Measurements from ENCODE around the gene LGALS3BP. TPM values are rescaled to one million over a fixed set of nuclear protein-coding genes. Genes with fewer than 3 reads are reported as not detected.

Gene LGALS3BP
- polyA plus RNA-seq, 4 donors, result 181 to 361 (median 290) TPM

- 14 to 27% (median 18%) methylated on average over 6 of the region's 6 CpGs for WGBS, 3 donors
- no peak overlapping the region for H3K4me3 ChIP-seq (ENCODE audit: low read depth in 1 of 3, low read length in 3 of 3)
- DNase-seq (peak; percentile 64 to 73), FAIRE-seq (no peak)
- H3K4me1 ChIP-seq (ENCODE audit: control insufficient read depth in 3 of 3, insufficient read depth in 2 of 3, low read depth in 1 of 3, low read length in 2 of 3), result peaks cover 0 to 14% (median 0%) of the 10 kb centered on the region in 3 donors
- no peaks in the 10 kb centered on the region for H3K9me3 ChIP-seq (ENCODE audit: control insufficient read depth in 2 of 2, insufficient read depth in 1 of 2, low read depth in 1 of 2, low read length in 1 of 2)
- H3K27me3 ChIP-seq (ENCODE audit: control insufficient read depth in 3 of 3, insufficient read depth in 3 of 3, low read length in 3 of 3), result no peaks in the 10 kb centered on the region
- peak overlapping the region; percentile 41 to 88 (median 56) for H3K27ac ChIP-seq (ENCODE audit: low read depth in 1 of 3, low read length in 2 of 3)
- H3K36me3 ChIP-seq (ENCODE audit: control insufficient read depth in 3 of 3, insufficient read depth in 2 of 3, low read depth in 1 of 3, low read length in 3 of 3), result peaks cover 6 to 15% (median 10%) of the 10 kb centered on the region in 3 donors
Observed at GRCh38 chr17:78986048-78986648, 6.4 kb upstream of the LGALS3BP start.

- Histone ChIP-seq H3K4me1 (ENCODE audit: control insufficient read depth in 3 of 3, insufficient read depth in 2 of 3, low read depth in 1 of 3, low read length in 2 of 3) (peaks cover 0 to 21% (median under 1%) of the 10 kb centered on the region in 3 donors), H3K4me3 (ENCODE audit: low read depth in 1 of 3, low read length in 3 of 3) (no peak overlapping the region), H3K9me3 (ENCODE audit: control insufficient read depth in 2 of 2, insufficient read depth in 1 of 2, low read depth in 1 of 2, low read length in 1 of 2) (no peaks in the 10 kb centered on the region), H3K27me3 (ENCODE audit: control insufficient read depth in 3 of 3, insufficient read depth in 3 of 3, low read length in 3 of 3) (no peaks in the 10 kb centered on the region), H3K36me3 (ENCODE audit: control insufficient read depth in 3 of 3, insufficient read depth in 2 of 3, low read depth in 1 of 3, low read length in 3 of 3) (peaks cover 0 to 7% (median 5%) of the 10 kb centered on the region in 3 donors), H3K27ac (ENCODE audit: low read depth in 1 of 3, low read length in 2 of 3) (peak overlapping the region in 1 of 3 donors; percentile 54)
- no peak for DNase-seq
- FAIRE-seq, result no peak
- 88 to 92% (median 89%) methylated on average over 5 of the region's 5 CpGs for WGBS, 3 donors
Observed at GRCh38 chr17:78985395-78985794, 5.7 kb upstream of the LGALS3BP start.

- 87 to 91% (median 88%) methylated on average over 16 of the region's 16 CpGs for WGBS, 3 donors
- FAIRE-seq (no peak), DNase-seq (no peak)
- Histone ChIP-seq H3K4me3 (ENCODE audit: low read depth in 1 of 3, low read length in 3 of 3) (no peak overlapping the region), H3K36me3 (ENCODE audit: control insufficient read depth in 3 of 3, insufficient read depth in 2 of 3, low read depth in 1 of 3, low read length in 3 of 3) (peaks cover 0 to 23% (median 0%) of the 10 kb centered on the region in 3 donors), H3K9me3 (ENCODE audit: control insufficient read depth in 2 of 2, insufficient read depth in 1 of 2, low read depth in 1 of 2, low read length in 1 of 2) (no peaks in the 10 kb centered on the region), H3K27me3 (ENCODE audit: control insufficient read depth in 3 of 3, insufficient read depth in 3 of 3, low read length in 3 of 3) (no peaks in the 10 kb centered on the region), H3K27ac (ENCODE audit: low read depth in 1 of 3, low read length in 2 of 3) (peak overlapping the region in 2 of 3 donors; percentile 21 to 92), H3K4me1 (ENCODE audit: control insufficient read depth in 3 of 3, insufficient read depth in 2 of 3, low read depth in 1 of 3, low read length in 2 of 3) (peaks cover 0 to 49% (median 8%) of the 10 kb centered on the region in 3 donors)
Observed at GRCh38 chr17:78981010-78981888, 1.5 kb upstream of the LGALS3BP start.

- FAIRE-seq, result no peak
- WGBS, 3 donors, result 66 to 73% (median 69%) methylated on average over 7 to 8 of the region's 8 CpGs
- H3K9me3 ChIP-seq (ENCODE audit: control insufficient read depth in 2 of 2, insufficient read depth in 1 of 2, low read depth in 1 of 2, low read length in 1 of 2), result no peaks in the 10 kb centered on the region
Observed at GRCh38 chr17:78980624-78980972, 875 bp upstream of the LGALS3BP start.

GRCh38 chr17:78977997-78978973 is 1.4 kb downstream of the LGALS3BP start:
- WGBS, 3 donors, result 21 to 57% (median 34%) methylated on average over 20 to 21 of the region's 21 CpGs
- H3K27ac ChIP-seq (ENCODE audit: low read depth in 1 of 3, low read length in 2 of 3), result peak overlapping the region in 1 of 3 donors; percentile 46
- H3K27me3 ChIP-seq (ENCODE audit: control insufficient read depth in 3 of 3, insufficient read depth in 3 of 3, low read length in 3 of 3), result no peaks in the 10 kb centered on the region
- FAIRE-seq (no peak), DNase-seq (peak in 1 of 2 donors; percentile 53)
- H3K4me3 ChIP-seq (ENCODE audit: low read depth in 1 of 3, low read length in 3 of 3), result peak overlapping the region; percentile 17 to 51 (median 48)
- no peaks in the 10 kb centered on the region for H3K9me3 ChIP-seq (ENCODE audit: control insufficient read depth in 2 of 2, insufficient read depth in 1 of 2, low read depth in 1 of 2, low read length in 1 of 2)
- H3K4me1 ChIP-seq (ENCODE audit: control insufficient read depth in 3 of 3, insufficient read depth in 2 of 3, low read depth in 1 of 3, low read length in 2 of 3), result peaks cover 0 to 57% (median 12%) of the 10 kb centered on the region in 3 donors
- H3K36me3 ChIP-seq (ENCODE audit: control insufficient read depth in 3 of 3, insufficient read depth in 2 of 3, low read depth in 1 of 3, low read length in 3 of 3), result peaks cover 0 to 48% (median 0%) of the 10 kb centered on the region in 3 donors

More at GRCh38 chr17:78980624-78980972, 875 bp upstream of the LGALS3BP start:
- Histone ChIP-seq H3K4me1 (ENCODE audit: control insufficient read depth in 3 of 3, insufficient read depth in 2 of 3, low read depth in 1 of 3, low read length in 2 of 3) (peaks cover 0 to 51% (median 12%) of the 10 kb centered on the region in 3 donors), H3K36me3 (ENCODE audit: control insufficient read depth in 3 of 3, insufficient read depth in 2 of 3, low read depth in 1 of 3, low read length in 3 of 3) (peaks cover 0 to 29% (median 0%) of the 10 kb centered on the region in 3 donors), H3K27ac (ENCODE audit: low read depth in 1 of 3, low read length in 2 of 3) (peak overlapping the region in 2 of 3 donors; percentile 90 to 92), H3K4me3 (ENCODE audit: low read depth in 1 of 3, low read length in 3 of 3) (no peak overlapping the region), H3K27me3 (ENCODE audit: control insufficient read depth in 3 of 3, insufficient read depth in 3 of 3, low read length in 3 of 3) (no peaks in the 10 kb centered on the region)
- DNase-seq, result peak in 1 of 2 donors; percentile 44

GRCh38 chr17:78977681-78977943 is 2.1 kb downstream of the LGALS3BP start:
- 26 to 54% (median 35%) methylated on average over 8 of the region's 8 CpGs for WGBS, 3 donors
- Histone ChIP-seq H3K27ac (ENCODE audit: low read depth in 1 of 3, low read length in 2 of 3) (peak overlapping the region in 1 of 3 donors; percentile 46), H3K36me3 (ENCODE audit: control insufficient read depth in 3 of 3, insufficient read depth in 2 of 3, low read depth in 1 of 3, low read length in 3 of 3) (peaks cover 0 to 55% (median 0%) of the 10 kb centered on the region in 3 donors), H3K27me3 (ENCODE audit: control insufficient read depth in 3 of 3, insufficient read depth in 3 of 3, low read length in 3 of 3) (no peaks in the 10 kb centered on the region), H3K9me3 (ENCODE audit: control insufficient read depth in 2 of 2, insufficient read depth in 1 of 2, low read depth in 1 of 2, low read length in 1 of 2) (no peaks in the 10 kb centered on the region), H3K4me3 (ENCODE audit: low read depth in 1 of 3, low read length in 3 of 3) (peak overlapping the region; percentile 17 to 51 (median 48)), H3K4me1 (ENCODE audit: control insufficient read depth in 3 of 3, insufficient read depth in 2 of 3, low read depth in 1 of 3, low read length in 2 of 3) (peaks cover 0 to 57% (median 12%) of the 10 kb centered on the region in 3 donors)
- FAIRE-seq, result no peak
- DNase-seq, result no peak

GRCh38 chr17:78976907-78977680 is 2.6 kb downstream of the LGALS3BP start:
- Histone ChIP-seq H3K36me3 (ENCODE audit: control insufficient read depth in 3 of 3, insufficient read depth in 2 of 3, low read depth in 1 of 3, low read length in 3 of 3) (peaks cover 0 to 60% (median 0%) of the 10 kb centered on the region in 3 donors), H3K4me3 (ENCODE audit: low read depth in 1 of 3, low read length in 3 of 3) (peak overlapping the region in 1 of 3 donors; percentile 51), H3K27ac (ENCODE audit: low read depth in 1 of 3, low read length in 2 of 3) (peak overlapping the region in 1 of 3 donors; percentile 46), H3K4me1 (ENCODE audit: control insufficient read depth in 3 of 3, insufficient read depth in 2 of 3, low read depth in 1 of 3, low read length in 2 of 3) (peaks cover 0 to 57% (median 12%) of the 10 kb centered on the region in 3 donors), H3K9me3 (ENCODE audit: control insufficient read depth in 2 of 2, insufficient read depth in 1 of 2, low read depth in 1 of 2, low read length in 1 of 2) (no peaks in the 10 kb centered on the region), H3K27me3 (ENCODE audit: control insufficient read depth in 3 of 3, insufficient read depth in 3 of 3, low read length in 3 of 3) (no peaks in the 10 kb centered on the region)
- FAIRE-seq (no peak), DNase-seq (no peak)
- WGBS, 3 donors, result 48 to 68% (median 58%) methylated on average over 20 of the region's 20 CpGs

Measured in small intestine (tissue), 7 donors.